OCI-LY7 (cell line): ENCODE data around the gene KRT13.

Experiments
- CTCF ChIP-seq: fragments of 200-600 bp; sonication (generic); conservative IDR thresholded peaks from 2 replicates; pipeline ENCODE4 v1.5.1; 2014; ENCODE audit warnings: mild to moderate bottlenecking, antibody characterized with exemption, low read length, moderate library complexity, mixed read lengths
- EZH2phosphoT487 ChIP-seq: fragments of 200-600 bp; sonication (generic); IDR thresholded peaks from 2 replicates; pipeline ENCODE4 v1.6.1; 2018; ENCODE audit warnings: low read depth, borderline replicate concordance, mild to moderate bottlenecking, mixed run types, antibody characterized with exemption, low read length, moderate library complexity, mixed read lengths

- TF ChIP-seq CTCF (no peak), EZH2phosphoT487 (no peak)
These were observed 13.1 kb downstream of the KRT13 start for GRCh38 chr17:41492351-41492750.
